ENCODE results near the gene GNB4. TPM values are rescaled to one million over a fixed set of nuclear protein-coding genes. Genes with fewer than 3 reads are reported as not detected.

GNB4 gene
- total RNA-seq, 2 donors from 2014 or later: 6.3 to 11.9 TPM

DNA sequence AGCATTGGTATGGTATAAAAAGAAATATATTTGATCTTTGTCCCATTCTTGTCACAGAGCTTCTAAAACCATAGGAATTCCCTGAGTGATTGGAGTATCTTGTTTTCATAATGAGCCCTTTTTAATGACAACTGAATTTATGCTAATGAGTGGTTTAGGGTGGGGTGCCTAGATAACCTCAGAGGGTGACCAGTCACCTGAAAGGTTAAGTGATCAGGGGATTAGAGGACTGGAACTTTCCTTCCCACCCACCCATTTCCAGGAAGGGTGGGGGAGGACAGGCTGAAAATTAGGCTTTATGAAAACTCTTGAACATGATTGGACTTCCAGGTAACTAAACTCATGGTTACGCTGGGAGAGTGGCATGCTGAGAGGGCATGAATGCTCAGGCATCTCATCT, 95.3 kb downstream of the GNB4 start:
- no peak overlapping the region for H3K4me3 ChIP-seq
- WGBS: 100% methylated on average over 1 of the region's 1 CpG
- no peaks in the 10 kb centered on the region for H3K9me3 ChIP-seq
- intact Hi-C loops (cut with DNase I): no loop called here
- DNase-seq (ENCODE audit: low spot score): no peak
- TF ChIP-seq POLR2AphosphoS5 (IDR thresholded peaks at IDR 0.05): no peak
- TF ChIP-seq POLR2A (IDR thresholded peaks at IDR 0.05): no peak
- TF ChIP-seq CTCF (IDR thresholded peaks at IDR 0.05): no peak
- no peaks in the 10 kb centered on the region for H3K4me1 ChIP-seq (replicated peaks)
- no peak overlapping the region for H3K27ac ChIP-seq
- no peaks in the 10 kb centered on the region for H3K27me3 ChIP-seq (replicated peaks; ENCODE audit: insufficient read depth)
- no peaks in the 10 kb centered on the region for H3K36me3 ChIP-seq

GRCh38 chr3:179348325-179349013, 102.8 kb downstream of the GNB4 start:
- no peak for DNase-seq (ENCODE audit: low spot score)
- intact Hi-C loops (cut with DNase I): no loop called here

GRCh38 chr3:179347345-179348194, 103.7 kb downstream of the GNB4 start, which contains the start of gene MFN1:
Gene MFN1 (plus strand): TSS chr3:179347709. CDS start chr3:179348852, 1,143 bp downstream.
- under 1% methylated on average over 63 of the region's 63 CpGs for WGBS
- H3K4me1 ChIP-seq (replicated peaks): no peaks in the 10 kb centered on the region
- no peak for TF ChIP-seq CTCF (IDR thresholded peaks at IDR 0.05)
- peak; percentile 96 for TF ChIP-seq POLR2AphosphoS5 (IDR thresholded peaks at IDR 0.05)
- TF ChIP-seq POLR2A (IDR thresholded peaks at IDR 0.05): peak; percentile 78
- H3K27me3 ChIP-seq (replicated peaks; ENCODE audit: insufficient read depth): no peaks in the 10 kb centered on the region
- no peaks in the 10 kb centered on the region for H3K36me3 ChIP-seq
- peak within 1 kb of the TSS; percentile 86 to 87 for H3K27ac ChIP-seq
- H3K9me3 ChIP-seq: no peaks in the 10 kb centered on the region
- peak within 1 kb of the TSS; percentile 82 for H3K4me3 ChIP-seq
- DNase-seq (ENCODE audit: low spot score): peak; percentile 95
- intact Hi-C loops (cut with DNase I): no loop called here

More at GRCh38 chr3:179348325-179349013, 102.8 kb downstream of the GNB4 start:
- Histone ChIP-seq H3K27ac (peak overlapping the region; percentile 86 to 87), H3K36me3 (no peaks in the 10 kb centered on the region), H3K4me1 (replicated peaks) (no peaks in the 10 kb centered on the region), H3K9me3 (no peaks in the 10 kb centered on the region), H3K27me3 (replicated peaks; ENCODE audit: insufficient read depth) (no peaks in the 10 kb centered on the region), H3K4me3 (peak overlapping the region; percentile 82)
- TF ChIP-seq POLR2AphosphoS5 (IDR thresholded peaks at IDR 0.05): peak; percentile 27
- TF ChIP-seq CTCF (IDR thresholded peaks at IDR 0.05): no peak
- no peak for TF ChIP-seq POLR2A (IDR thresholded peaks at IDR 0.05)
- 21% methylated on average over 5 of the region's 5 CpGs for WGBS

Small RNA genes within 50 kb of the gene (small RNA-seq; reads per million reads assigned to genes)
- 0 reads per million in 2 donors for gene AC007620.1

Other genes with a start within 250 kb of the GNB4 start
- gene KCNMB3, start 200.4 kb downstream of the GNB4 start, total RNA-seq: 1 to 10 TPM; 2.0 to 4.7 TPM
- 10 to 100 TPM; 48.6 to 50.7 TPM for gene ZNF639, start 128.4 kb downstream of the GNB4 start, total RNA-seq
- gene MFN1, start 103.8 kb downstream of the GNB4 start, total RNA-seq: 10 to 100 TPM; 37.3 to 44.3 TPM
- 10 to 100 TPM; 35.6 to 73.6 TPM for gene ACTL6A, start 111.5 kb upstream of the GNB4 start, total RNA-seq
- 10 to 100 TPM; 19.8 to 40.2 TPM for gene MRPL47, start 153.2 kb upstream of the GNB4 start, total RNA-seq
- 100 to 1,000 TPM in 1 of 2 donors, 10 to 100 TPM in 1; 75.9 to 122 TPM for gene NDUFB5, start 153.3 kb upstream of the GNB4 start, total RNA-seq
- 10 to 100 TPM; 11.7 to 52.6 TPM for gene USP13, start 201.6 kb upstream of the GNB4 start, total RNA-seq